GM21825 (cell line): ENCODE measurements around the gene SALL1.

Experiments
- ATAC-seq: cut with Tn5 transposase; IDR thresholded peaks from one replicate; pipeline ENCODE4 v1.9.1; 2021; ENCODE audit warnings: mild to moderate bottlenecking, moderate library complexity; ENCODE audit not compliant: unreplicated experiment

Gene SALL1

DNA sequence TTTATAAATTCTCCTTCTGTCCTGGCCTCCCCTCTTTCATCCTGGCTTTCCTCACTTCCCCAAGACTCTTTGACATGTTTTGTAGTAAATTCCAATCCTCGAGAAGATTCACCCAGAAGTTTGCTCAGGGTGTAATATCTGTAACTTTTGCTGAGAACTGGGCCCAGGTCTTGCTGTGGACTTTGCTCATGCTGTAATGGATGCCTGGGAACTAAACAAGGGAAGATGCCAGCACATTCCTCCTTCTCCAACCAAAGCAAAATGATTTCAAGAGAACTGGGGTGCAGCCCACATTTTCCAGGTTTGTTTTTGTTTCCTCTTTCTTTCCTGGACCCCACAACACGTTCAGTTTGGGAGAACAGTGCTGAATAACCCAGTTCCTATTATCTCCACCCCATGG is 6.6 kb upstream of the SALL1 start:
- ATAC-seq, result no peak

DNA sequence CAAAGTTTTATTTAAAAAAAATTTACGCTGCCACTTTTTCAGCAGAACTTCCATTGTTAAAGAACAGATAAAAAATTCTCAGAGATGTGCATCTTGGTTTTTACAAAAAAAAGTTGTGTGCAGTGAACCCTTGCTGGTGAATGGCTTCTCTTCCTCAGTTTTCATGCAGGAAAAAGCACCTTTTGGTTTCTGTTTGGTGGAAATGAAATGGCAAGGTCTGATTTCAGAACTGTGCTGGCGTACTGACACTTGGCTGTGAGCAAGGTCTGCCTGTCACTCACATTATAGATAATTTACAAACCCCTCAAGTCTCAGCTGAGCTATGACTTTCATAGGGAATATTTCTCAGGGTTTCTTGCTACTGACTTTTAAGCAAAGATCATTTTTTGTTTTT is 5.7 kb upstream of the SALL1 start:
- no peak for ATAC-seq

DNA sequence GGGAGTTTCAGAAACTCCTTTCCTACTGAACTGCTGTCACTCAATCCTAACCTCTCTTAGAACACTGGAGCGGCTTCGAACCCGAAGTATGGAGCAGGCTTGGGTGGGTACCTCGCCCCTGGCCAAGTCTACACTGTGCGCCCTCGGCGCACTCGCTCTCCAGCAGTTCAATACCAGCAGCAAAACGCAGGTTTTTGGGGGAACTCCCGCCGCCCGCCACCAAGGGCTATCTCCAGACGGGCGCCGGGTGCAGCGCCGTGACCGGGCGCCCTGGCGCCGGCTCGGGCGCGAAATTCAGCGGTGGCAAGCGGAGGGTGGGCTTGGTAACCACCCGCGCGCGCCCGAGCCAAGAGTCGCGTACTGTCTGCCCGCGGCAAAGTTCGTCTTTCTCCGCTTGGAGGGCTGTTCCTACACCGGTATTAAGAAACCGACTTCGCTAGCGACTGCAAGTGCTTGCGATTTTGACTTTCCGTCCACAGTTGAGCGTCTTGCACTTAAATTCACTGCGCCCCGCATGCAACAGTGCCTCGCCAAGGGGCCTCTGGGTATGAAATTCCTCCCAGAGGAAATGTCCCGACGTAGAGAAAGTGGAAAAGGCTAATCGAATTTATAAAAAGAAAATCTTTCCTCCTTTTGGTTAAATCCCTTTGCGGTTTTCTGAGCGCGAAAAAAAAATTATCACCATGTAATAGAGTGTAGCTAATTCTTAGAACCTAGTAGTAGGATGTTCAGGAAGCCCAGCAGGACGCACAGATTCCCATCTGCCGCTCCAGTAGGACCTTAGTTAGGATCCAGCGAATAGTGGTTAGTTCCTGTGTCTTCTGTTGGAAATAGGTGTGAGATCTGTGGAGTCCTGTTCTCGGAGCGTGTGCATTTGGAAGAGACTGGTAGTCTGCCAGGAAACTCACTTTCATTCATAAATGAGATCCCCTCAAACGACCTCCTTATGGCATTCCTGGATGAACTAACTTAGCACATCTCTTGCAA is 5.0 kb upstream of the SALL1 start:
- no peak for ATAC-seq

DNA sequence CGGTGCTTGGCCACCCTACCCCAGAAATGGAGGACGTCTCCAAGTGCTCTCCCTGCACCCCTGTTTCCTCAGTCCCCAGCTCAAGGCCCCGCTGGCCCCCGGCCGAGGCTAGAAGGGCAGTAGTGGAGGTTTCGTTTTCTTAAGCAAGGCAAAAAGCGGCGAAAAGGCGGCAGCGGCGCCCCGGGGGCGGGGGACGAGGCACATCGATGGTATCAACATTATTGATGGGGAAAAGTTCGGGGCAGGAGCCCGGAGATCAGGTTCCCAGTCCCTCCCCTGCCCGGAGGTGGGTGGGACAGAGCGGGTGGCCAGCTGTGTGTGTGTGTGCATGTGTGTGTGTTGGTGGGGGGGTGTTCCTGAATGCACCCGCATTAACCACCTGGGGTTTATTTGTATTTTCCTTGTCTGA is 4.1 kb upstream of the SALL1 start:
- ATAC-seq, result no peak

DNA sequence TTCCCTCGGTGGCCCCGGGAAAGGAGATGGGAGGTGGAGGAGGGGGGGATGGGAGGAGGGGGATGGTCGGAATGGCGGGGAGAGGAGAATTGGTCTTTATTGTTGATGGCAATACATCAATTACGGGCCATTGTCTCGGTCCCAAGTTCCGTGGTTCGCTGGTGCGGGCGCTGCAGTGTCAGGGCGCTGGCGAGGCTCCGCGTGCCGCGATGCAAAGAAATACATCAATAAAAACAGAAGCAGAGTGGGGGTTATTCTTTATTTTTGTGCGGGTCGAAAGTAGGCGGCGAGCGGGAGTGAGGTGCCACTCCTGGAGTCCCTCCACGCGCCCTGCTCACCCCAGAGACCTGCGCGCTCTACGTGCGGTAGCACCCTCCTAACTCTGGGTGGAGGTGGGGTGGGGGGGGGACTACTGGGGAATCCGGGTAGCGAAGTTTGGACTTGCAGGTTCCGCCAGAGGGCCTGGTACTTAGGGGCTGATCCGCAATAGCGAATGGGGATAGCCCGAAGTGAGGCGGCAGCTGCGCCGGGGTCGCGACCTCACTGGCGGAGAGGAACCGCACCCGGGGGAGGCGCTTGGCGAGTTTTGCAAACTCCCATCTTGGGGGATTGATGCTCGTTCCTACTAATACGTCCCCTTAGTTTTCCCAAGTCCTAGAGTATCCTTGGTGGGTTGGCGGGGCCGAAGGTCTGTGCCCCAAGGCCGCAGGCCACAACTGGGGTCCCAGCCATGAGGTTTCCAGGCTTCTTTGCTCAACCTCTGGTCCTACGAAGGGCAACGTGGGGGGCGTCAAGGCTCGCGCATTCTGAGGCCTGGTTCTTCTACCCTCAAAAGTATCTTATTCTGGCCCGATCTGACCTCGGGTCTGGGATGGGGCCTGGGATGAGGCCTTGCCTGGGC is 3.5 kb upstream of the SALL1 start:
- ATAC-seq, result no peak

DNA sequence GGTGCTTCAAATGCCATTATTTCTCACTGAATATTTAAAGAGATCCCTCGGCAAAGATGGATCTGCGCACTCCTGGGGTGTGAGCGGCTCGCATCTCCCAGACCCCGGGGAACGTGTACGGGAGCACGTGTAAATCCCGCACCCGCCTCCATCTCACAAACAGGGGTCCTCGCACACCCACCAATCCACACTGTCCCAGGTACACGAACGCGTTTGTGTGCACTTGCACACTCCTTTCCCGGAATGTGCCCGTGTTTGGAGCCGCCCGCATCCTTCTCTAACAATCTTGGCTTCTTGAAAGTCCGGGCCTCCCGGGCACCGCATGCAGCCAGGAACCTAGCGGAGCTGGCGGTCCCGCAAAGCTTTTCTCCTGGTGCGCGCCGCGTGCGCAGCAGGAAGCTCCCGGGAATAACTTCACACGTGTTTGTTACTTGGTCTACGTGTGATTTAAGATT is 2.5 kb upstream of the SALL1 start:
- no peak for ATAC-seq

DNA sequence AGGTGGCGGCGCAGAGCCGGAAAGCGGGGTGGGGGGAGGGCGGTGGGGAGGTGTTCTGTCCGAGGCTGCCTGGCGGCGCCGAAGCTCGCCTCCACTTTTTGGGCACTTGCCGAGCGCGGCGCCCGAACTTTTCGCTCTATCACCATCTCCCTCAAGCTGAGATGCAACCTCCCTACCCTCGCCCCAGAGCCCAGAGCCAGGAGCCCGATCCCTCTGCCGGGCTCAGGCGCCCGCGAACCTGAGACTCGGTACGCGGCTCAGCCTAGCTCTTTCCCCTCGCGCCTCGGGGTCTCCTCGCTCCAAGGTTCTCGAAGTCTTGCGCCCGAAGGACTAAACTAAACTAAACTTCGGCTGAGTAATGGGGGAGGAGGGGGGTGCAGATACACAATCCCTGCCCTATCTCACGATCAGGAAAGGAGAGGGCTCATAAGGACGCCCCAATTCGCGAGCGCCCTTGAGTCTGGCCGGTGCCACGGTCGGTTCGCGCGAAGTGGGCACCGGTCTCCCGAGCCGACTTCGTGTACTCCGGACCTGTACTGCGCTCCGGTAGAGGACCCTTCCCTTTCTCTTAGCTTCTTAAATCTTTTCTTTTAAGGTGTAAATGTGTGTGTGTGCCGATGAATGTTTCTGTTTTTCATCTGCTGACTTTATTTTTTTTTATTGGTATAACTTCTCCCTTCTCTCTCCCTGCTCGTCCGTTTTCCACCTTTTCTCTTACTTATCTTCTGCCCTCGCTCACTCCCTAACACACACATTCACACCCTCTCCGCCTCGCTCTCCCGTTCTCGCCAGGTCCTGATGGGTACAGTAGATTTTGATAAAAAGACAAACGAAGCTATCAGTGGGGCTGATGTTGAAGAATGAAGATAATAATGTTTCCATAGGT is 1.9 kb upstream of the SALL1 start:
- ATAC-seq, result no peak

DNA sequence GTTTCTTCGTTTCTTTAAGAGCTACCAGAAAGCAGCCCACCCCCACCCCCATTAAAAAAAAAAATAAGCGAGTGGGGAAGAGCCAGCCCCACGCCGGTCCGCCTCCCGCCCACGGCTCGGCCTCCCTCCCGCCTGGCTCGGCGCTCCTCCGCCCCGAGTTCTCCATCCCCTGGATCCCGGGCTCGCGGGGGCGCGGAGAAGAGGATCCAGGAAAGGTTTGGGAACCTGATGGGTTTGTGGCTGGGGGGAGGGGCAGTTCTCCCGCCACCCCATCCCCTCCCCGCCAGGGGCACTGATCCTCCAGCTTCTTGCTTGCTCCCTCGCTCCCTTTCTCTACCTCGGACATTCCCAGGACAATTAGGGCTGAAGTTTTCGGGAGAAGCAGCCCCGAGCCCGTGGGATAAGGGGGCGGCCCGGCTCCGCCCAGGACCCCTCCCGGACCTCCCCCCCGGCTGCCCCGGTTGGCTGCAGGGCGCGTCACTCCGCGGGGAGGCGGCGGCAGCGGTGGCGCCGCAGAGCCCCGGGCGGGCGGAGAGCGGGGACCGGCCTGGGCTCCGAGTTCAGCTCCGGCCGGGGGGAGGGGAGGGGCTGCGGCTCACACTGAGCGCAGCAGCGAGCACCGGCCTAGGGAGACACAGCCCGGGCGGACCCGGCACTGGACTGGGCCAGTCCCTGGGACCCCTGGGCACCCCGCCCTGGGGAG is 1.0 kb upstream of the SALL1 start:
- no peak for ATAC-seq

DNA sequence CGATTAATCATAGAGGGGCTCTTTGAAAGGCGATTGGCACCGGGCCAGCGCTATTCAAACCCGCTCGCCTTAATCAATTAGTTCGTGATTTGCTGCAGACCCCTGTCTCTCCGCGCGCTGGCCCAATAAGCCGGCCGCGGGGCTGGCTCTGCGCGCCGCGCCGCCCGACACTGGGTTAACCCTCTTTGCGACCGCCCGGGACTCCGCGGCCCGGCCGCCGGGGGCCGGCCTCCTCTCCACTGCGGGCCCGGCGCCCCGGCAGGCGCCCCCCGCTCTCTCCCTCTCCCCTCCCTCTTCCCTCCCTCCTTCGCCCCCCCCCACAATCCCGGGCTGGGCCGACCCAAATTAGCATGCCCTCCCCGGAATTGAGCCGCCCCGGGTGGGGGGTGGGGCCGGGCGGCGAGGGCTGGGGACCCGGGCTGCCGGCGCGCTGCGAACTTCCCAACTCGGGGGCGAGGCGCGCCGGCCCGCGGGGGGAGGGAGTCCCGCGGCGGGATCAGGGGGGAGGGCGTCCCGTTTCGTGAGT is 428 bp upstream of the SALL1 start:
- ATAC-seq, result no peak

DNA sequence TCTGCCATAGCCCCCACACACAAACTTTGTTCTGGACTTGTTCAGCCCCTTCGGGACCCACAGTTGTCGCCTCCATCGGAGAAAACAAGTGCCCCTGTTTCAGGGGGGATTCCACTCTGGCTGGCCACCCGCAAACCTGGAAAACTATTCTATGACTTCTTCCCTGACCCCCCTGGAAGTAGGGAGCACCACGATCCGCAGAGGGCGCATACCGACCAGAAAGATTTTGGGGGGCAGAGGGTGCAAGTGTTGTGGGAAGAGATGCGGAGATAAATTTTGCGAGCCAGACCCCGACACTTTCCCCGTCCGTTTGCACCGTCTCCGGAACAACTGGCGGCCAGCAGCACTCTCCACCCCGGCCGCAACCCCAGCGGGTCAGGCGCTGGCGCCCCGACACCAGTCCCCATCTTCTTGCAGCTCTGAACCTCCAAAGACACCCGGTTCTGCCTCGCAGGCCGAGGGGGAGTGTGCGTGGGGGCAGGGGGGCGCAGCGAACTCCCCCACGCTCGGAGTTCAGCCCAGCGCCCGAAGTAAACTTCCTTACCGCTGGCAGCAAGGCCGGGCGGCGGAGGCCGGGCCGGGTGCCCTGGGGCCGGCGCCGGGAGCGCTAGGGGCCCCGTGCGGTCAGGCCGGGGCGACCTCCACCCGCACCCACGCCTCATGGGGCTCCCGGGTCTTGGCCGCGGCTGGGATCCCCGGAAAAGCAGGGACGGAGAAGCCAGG is 744 bp downstream of the SALL1 start:
- ATAC-seq, result no peak

DNA sequence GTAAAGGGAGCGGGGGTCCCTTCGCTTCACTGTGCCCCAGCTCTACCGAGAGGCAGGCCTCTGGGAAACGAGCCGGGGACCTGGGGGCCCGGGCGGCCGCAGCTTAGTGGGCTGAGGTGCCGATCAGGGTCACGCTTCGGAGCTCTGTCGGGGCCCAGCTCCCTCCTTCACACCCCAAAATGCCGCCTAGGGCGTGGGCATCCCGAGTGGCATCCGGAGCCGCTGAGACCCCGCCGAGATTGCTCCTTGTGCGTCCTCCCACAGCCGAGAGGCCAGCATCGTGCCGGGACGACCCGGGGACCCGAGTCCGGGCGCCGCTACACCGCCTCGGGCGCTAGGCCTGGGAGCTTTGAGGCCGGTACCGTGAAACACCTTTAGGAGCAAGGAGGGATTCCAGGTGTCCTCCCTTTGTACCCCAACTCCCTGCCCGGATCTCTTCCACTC is 1.3 kb downstream of the SALL1 start:
- ATAC-seq, result no peak

DNA sequence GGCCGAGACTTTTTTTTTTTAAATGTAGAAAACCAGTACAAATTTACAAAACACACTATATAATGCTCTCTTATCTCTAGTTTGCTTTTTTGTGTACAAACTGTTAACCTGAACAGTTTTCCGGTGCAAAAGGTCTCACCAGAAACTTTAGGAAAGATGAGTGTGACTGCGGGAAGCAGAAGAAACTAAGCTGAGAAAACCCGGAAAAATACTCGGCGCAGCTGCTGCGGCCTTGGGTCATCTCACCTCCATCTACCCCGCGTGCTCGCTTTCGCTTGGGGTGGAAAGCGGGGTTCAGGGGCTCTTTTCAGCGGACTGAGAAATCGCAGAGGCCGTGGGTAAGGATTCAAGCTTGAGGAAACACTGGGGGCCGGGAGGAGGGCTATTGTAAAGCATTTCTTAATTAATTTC is 1.8 kb downstream of the SALL1 start:
- no peak for ATAC-seq

DNA sequence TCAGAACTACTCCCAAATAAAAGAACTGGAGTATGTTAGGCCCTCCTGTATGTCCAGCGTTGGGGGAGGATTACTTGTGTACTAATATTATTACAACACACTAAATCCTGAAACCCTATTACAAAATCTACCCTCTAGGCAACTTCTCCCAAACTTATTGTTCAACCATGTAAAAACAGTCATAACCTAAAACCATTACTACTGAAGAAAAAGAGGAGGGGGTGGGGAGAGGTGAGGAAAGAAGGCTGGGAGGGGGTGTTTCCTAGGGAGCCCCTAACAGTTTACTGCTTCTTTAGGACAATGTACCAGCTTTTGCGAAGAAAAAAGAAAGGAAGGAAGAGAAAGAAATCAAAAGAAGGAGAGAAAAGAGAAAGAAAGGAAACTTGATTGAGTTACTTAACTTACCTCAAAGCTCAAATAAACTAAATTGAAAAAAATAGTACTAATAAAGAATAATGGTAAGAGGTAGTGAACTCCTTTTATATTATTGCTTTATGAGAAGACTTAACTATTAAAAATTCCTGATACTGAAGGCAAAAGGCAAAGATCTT is 2.3 kb downstream of the SALL1 start:
- no peak for ATAC-seq

DNA sequence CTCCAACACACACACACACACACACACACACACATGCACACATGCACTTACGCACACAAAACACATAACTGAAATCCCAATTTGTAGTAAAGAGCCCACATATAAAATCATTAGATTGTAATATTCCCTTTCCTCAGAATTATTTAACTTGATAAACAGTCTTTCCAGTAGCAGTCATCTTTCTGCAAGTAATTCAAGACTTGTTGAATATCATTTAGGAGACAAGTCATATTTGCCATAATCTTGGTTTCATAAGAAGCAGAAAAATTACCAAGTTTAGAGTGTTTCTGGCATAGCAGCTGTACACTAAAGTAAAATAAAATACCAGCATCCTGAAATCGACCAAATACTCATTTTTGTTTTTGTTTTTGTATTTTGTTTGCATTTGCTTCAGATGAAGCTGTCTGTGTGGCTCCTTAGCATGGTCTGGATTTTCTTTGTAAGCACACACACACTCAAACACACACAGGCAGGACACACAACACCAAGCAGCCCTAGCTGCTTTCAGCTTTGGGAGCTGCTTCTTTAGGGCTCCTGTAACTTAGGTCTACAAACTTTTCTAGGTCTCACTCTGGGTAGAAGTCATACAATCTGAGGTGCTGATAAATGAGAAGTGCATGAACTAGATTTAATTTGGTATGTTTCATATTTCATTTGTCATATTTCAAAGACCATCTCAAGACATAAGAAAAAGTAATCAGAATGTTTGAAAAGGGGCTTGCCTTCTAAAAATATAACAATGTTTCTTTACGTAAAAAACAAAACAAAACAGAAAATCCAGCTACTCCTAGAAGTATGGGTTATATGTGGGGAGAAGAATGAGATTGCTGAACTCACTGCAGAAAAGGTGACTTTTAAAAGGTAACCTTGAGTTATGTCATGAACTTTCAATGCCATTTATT is 3.0 kb downstream of the SALL1 start:
- ATAC-seq, result no peak

DNA sequence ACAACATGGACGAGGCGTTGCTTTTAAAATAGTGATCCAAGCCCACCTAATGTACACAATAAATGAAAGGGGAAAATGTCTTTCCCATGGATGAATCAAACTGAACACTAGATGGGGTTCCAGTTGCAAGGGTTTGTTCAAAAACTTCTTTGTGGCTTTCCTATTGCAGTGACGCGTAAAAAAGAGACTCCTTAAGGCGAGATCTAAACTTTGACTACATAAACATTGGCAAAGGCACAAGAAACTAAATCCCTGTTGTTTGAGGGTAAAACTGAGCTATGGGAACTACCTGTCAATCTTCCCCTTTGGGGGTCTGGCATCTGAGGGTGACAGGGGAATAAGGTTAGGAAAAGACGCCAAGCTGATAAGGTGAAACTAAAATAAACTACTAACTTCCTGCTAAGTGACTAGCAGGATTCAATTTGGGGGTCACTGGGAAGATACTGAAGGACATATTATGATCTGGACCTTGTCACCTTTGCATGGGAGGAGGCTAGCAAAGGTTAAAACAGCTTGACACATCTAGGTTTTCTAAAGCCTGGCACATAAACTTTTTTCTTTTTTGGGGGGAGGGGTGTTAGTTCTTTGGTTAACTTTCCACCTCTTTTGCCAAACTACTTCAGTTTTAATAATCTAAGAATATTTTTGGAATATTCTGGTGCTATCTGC is 4.7 kb downstream of the SALL1 start:
- no peak for ATAC-seq

DNA sequence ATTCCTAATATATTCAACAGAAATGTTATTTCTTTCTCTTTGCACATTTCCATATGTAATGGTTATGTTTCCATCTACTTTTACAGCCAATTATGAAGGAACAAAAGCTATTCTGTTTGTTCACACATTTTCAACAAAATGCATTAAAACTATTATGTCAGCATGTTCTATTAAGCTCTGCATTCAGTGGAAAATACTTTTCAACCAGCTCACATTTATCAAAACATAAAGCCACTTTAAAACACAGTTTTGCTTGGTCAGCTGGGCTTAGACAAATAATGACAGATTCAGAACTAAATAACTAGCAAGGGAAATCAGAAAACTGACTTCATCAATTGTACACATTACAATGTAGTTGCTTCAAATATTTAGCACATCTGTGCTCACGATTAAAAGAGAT is 6.9 kb downstream of the SALL1 start:
- no peak for ATAC-seq
